Chondrocyte (in vitro differentiated cells): ENCODE results near the gene MCTP2. TPM values are rescaled to one million over a fixed set of nuclear protein-coding genes. Genes with fewer than 3 reads are reported as not detected.
A peak's percentile ranks its signal among the peaks of the same experiment; 100 is the strongest.

Experiments used
- DNase-seq: peaks from one replicate; pipeline ENCODE4 v3.0.0; 2021; ENCODE audit warnings: mixed read lengths, low spot score
- H3K27ac Mint-ChIP-seq: one replicate; pipeline ENCODE4 v1.8.0; 2021; ENCODE audit warnings: mild to moderate bottlenecking, moderate library complexity, mixed read lengths; ENCODE audit not compliant: unreplicated experiment
- H3K27me3 Mint-ChIP-seq: 2 replicates; pipeline ENCODE4 v1.8.0; 2021; ENCODE audit warnings: low read depth, mixed read lengths
- H3K36me3 Mint-ChIP-seq: 2 replicates; pipeline ENCODE4 v1.8.0; 2021; ENCODE audit warnings: low read depth, mixed read lengths
- H3K4me1 Mint-ChIP-seq: 2 replicates; pipeline ENCODE4 v1.8.0; 2021; ENCODE audit warnings: low read depth, mild to moderate bottlenecking, mixed read lengths
- H3K4me3 Mint-ChIP-seq: one replicate; pipeline ENCODE4 v1.8.0; 2021; ENCODE audit warnings: mild to moderate bottlenecking, moderate library complexity, mixed read lengths; ENCODE audit not compliant: unreplicated experiment
- H3K9me3 Mint-ChIP-seq: 2 replicates; pipeline ENCODE4 v1.8.0; 2021; ENCODE audit warnings: low read depth, mixed read lengths
- CTCF ChIP-seq: fragments of 200-600 bp; sonication (generic); IDR thresholded peaks from 2 replicates; pipeline ENCODE4 v1.5.0; 2021; ENCODE audit warnings: antibody characterized with exemption, mild to moderate bottlenecking, moderate library complexity
- total RNA-seq: library from RNA; stranded (reverse); gene quantifications from 3 replicates; pipeline ENCODE4 v1.2.1, GENCODE V29; 2021

The MCTP2 gene
- total RNA-seq, 1 donor from 2014 or later: 4.5 TPM

- no peaks in the 10 kb centered on the region for H3K9me3 Mint-ChIP-seq
- H3K27me3 Mint-ChIP-seq: peaks cover 4% of the 10 kb centered on the region
- H3K27ac Mint-ChIP-seq: no peak overlapping the region
- no peak for DNase-seq
- peaks cover 44% of the 10 kb centered on the region for H3K4me1 Mint-ChIP-seq
- no peaks in the 10 kb centered on the region for H3K36me3 Mint-ChIP-seq
- peak overlapping the region; percentile 82 for H3K4me3 Mint-ChIP-seq
- TF ChIP-seq CTCF: no peak
Measured at GRCh38 chr15:94229591-94230369, 1.6 kb upstream of the MCTP2 start.

- peak overlapping the region; percentile 83 for H3K27ac Mint-ChIP-seq
- no peaks in the 10 kb centered on the region for H3K36me3 Mint-ChIP-seq
- H3K4me1 Mint-ChIP-seq: peaks cover 39% of the 10 kb centered on the region
- H3K27me3 Mint-ChIP-seq: peaks cover 4% of the 10 kb centered on the region
- H3K4me3 Mint-ChIP-seq: peak overlapping the region; percentile 82
- no peaks in the 10 kb centered on the region for H3K9me3 Mint-ChIP-seq
- no peak for TF ChIP-seq CTCF
- DNase-seq: no peak
Measured at GRCh38 chr15:94230431-94230882, 904 bp upstream of the MCTP2 start.

- Mint-ChIP-seq H3K9me3 (no peaks in the 10 kb centered on the region), H3K27ac (no peak overlapping the region), H3K27me3 (peaks cover 4% of the 10 kb centered on the region), H3K4me1 (peaks cover 31% of the 10 kb centered on the region), H3K4me3 (peak overlapping the region; percentile 82), H3K36me3 (no peaks in the 10 kb centered on the region)
- no peak for TF ChIP-seq CTCF
- DNase-seq: no peak
Measured at GRCh38 chr15:94231723-94232468, 535 bp downstream of the MCTP2 start.

- H3K9me3 Mint-ChIP-seq: no peaks in the 10 kb centered on the region
- H3K27ac Mint-ChIP-seq: no peak overlapping the region
- H3K4me3 Mint-ChIP-seq: no peak overlapping the region
- TF ChIP-seq CTCF: no peak
- no peak for DNase-seq
- no peaks in the 10 kb centered on the region for H3K36me3 Mint-ChIP-seq
- peaks cover 4% of the 10 kb centered on the region for H3K27me3 Mint-ChIP-seq
- peaks cover 36% of the 10 kb centered on the region for H3K4me1 Mint-ChIP-seq
Measured at GRCh38 chr15:94233441-94233840, 2.1 kb downstream of the MCTP2 start.

GRCh38 chr15:94234300-94234699 is 2.9 kb downstream of the MCTP2 start:
- no peak overlapping the region for H3K27ac Mint-ChIP-seq
- H3K4me3 Mint-ChIP-seq: no peak overlapping the region
- peaks cover 4% of the 10 kb centered on the region for H3K27me3 Mint-ChIP-seq

More at GRCh38 chr15:94234300-94234699, 2.9 kb downstream of the MCTP2 start:
- TF ChIP-seq CTCF: no peak
- no peak for DNase-seq
- Mint-ChIP-seq H3K9me3 (no peaks in the 10 kb centered on the region), H3K36me3 (no peaks in the 10 kb centered on the region), H3K4me1 (peaks cover 38% of the 10 kb centered on the region)
